OCI-LY3 (cell line): ENCODE measurements around the gene TRIM47.

ENCODE experiments used
- CTCF ChIP-seq: fragments of 200-600, 300-600 bp; sonication (generic); IDR thresholded peaks from 2 replicates; pipeline ENCODE4 v1.5.1; 2014; ENCODE audit warnings: antibody characterized with exemption, low read length, low read depth
- EZH2phosphoT487 ChIP-seq: fragments of 200-600 bp; shearing (Covaris generic); IDR thresholded peaks from 2 replicates; pipeline ENCODE4 v1.6.1; 2018; ENCODE audit warnings: antibody characterized with exemption, mixed run types, low read depth

GRCh38 chr17:75842411-75842810 is 36.0 kb downstream of the TRIM47 start:
- TF ChIP-seq CTCF (no peak), EZH2phosphoT487 (no peak)
